GM12891 (cell line): ENCODE measurements around the gene NANOG.

Source experiments
- POLR2A ChIP-seq: IDR thresholded peaks from 2 replicates; pipeline ENCODE4 v1.6.1; 2011; ENCODE audit warnings: low read depth, low read length, control low read depth
- POLR2AphosphoS5 ChIP-seq: IDR thresholded peaks from 2 replicates; pipeline ENCODE4 v1.6.1; 2011; ENCODE audit warnings: low read depth, low read length, control low read depth
- POU2F2 ChIP-seq: IDR thresholded peaks from 2 replicates; pipeline ENCODE4 v1.6.1; 2011; ENCODE audit warnings: low read depth, mild to moderate bottlenecking, control low read depth, low read length, moderate library complexity
- TAF1 ChIP-seq: IDR thresholded peaks from 2 replicates; pipeline ENCODE4 v1.6.1; 2011; ENCODE audit warnings: low read depth, low read length, control low read depth

DNA sequence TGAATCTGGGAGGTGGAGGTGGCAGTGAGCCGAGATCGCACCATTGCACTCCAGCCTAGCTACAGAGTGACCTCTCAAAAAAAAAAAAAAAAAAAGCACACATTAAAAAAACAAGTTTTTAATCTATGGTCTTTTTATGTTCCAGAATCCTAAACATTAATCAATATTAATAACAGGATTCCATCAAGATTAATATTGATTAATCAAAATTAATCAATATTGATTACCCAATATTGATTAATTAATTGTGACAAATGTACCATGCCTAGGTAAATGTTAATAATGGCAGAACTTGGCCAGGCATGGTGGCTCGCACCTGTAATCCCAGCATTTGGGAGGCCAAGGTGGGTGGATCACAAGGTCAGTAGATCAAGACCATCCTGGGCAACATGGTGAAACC lies 7.9 kb upstream of the NANOG start:
- TF ChIP-seq POLR2AphosphoS5 (no peak), POLR2A (no peak), TAF1 (no peak), POU2F2 (no peak)
